Keratinocyte (primary cell): ENCODE results near the gene PPP1R3C. TPM values are rescaled to one million over a fixed set of nuclear protein-coding genes. Genes with fewer than 3 reads are reported as not detected.

Source experiments
- DNase-seq: peaks from one replicate; pipeline ENCODE4 v3.0.0-alpha.2; 2011; ENCODE audit warnings: low read depth, missing footprints, low spot score
- FAIRE-seq: peaks from 2 replicates; lab custom pipeline; 2011; peaks lifted over from hg19 to GRCh38; lab: Jason Lieb, UNC
- H2AFZ ChIP-seq: 2 replicates; pipeline ENCODE4 v1.6.0; 2012; ENCODE audit warnings: low read length, control low read depth, inconsistent platforms; ENCODE audit not compliant: control insufficient read depth
- H3K27ac ChIP-seq: 2 replicates; pipeline ENCODE4 v1.5.1; 2011; ENCODE audit warnings: low read length; ENCODE audit not compliant: control insufficient read depth, insufficient read depth
- H3K27me3 ChIP-seq: 3 replicates; pipeline ENCODE4 v1.6.0; 2011; ENCODE audit warnings: low read length; ENCODE audit not compliant: control insufficient read depth, insufficient read depth; ENCODE audit errors: extremely low read depth
- H3K36me3 ChIP-seq, 2 experiments: 2 replicates in 1 of 2; 3 replicates in 1 of 2; pipeline ENCODE4 v1.5.1; 2011; ENCODE audit warnings: low read length in 2 of 2, mild to moderate bottlenecking in 1 of 2; ENCODE audit not compliant: control insufficient read depth in 2 of 2, insufficient read depth in 2 of 2; ENCODE audit errors: extremely low read depth in 1 of 2
- H3K4me1 ChIP-seq: 3 replicates; pipeline ENCODE4 v1.5.1; 2011; ENCODE audit warnings: low read length; ENCODE audit not compliant: control insufficient read depth, insufficient read depth; ENCODE audit errors: extremely low read depth
- H3K4me2 ChIP-seq: 3 replicates; pipeline ENCODE4 v1.6.0; 2011; ENCODE audit warnings: low read depth, low read length; ENCODE audit not compliant: control insufficient read depth, insufficient read depth; ENCODE audit errors: extremely low read depth
- H3K4me3 ChIP-seq, 3 experiments: fragments of 200-600 bp in 1 of 3; sonication (generic) in 1 of 3; 2 replicates in 2 of 3; 3 replicates in 1 of 3; pipeline ENCODE4 v1.5.1; 2011 to 2016; ENCODE audit warnings: low read length in 3 of 3, mild to moderate bottlenecking in 3 of 3, control low read depth in 2 of 3, inconsistent platforms in 1 of 3, low read depth in 1 of 3, mixed read lengths in 1 of 3, mixed run types in 1 of 3, moderate library complexity in 1 of 3; ENCODE audit not compliant: control insufficient read depth in 2 of 3, insufficient read depth in 2 of 3; ENCODE audit errors: extremely low read depth in 1 of 3
- H3K79me2 ChIP-seq: 2 replicates; pipeline ENCODE4 v1.6.0; 2012; ENCODE audit warnings: low read length; ENCODE audit not compliant: control insufficient read depth, insufficient read depth
- H3K9ac ChIP-seq: 3 replicates; pipeline ENCODE4 v1.6.0; 2011; ENCODE audit warnings: low read length; ENCODE audit not compliant: control insufficient read depth, insufficient read depth; ENCODE audit errors: extremely low read depth
- H3K9me1 ChIP-seq: 3 replicates; pipeline ENCODE4 v1.6.0; 2011; ENCODE audit warnings: low read length; ENCODE audit not compliant: control insufficient read depth, insufficient read depth; ENCODE audit errors: extremely low read depth
- H3K9me3 ChIP-seq: 2 replicates; pipeline ENCODE4 v1.5.1; 2012; ENCODE audit warnings: low read depth, low read length; ENCODE audit not compliant: control insufficient read depth
- H4K20me1 ChIP-seq: 3 replicates; pipeline ENCODE4 v1.6.0; 2011; ENCODE audit warnings: low read length; ENCODE audit not compliant: control insufficient read depth, insufficient read depth; ENCODE audit errors: extremely low read depth
- CTCF ChIP-seq, 3 experiments: IDR thresholded peaks in 1 of 3; conservative IDR thresholded peaks in 1 of 3; optimal IDR thresholded peaks in 1 of 3; 2 replicates in 2 of 3; 3 replicates in 1 of 3; pipeline versions ENCODE3 to v1.5.1; 2011; ENCODE audit warnings: low read length in 3 of 3, mild to moderate bottlenecking in 3 of 3, moderate library complexity in 2 of 3, control low read depth in 1 of 3, inconsistent platforms in 1 of 3; ENCODE audit not compliant: insufficient read depth in 2 of 3; ENCODE audit errors: extremely low read depth in 1 of 3
- EZH2 ChIP-seq: IDR thresholded peaks from one replicate; pipeline ENCODE4 v1.6.1; 2012; ENCODE audit warnings: inconsistent platforms, mild to moderate bottlenecking, low read length, moderate library complexity
- dilution Hi-C: fragments of 300-500 bp; cut with MboI; formaldehyde crosslinking; loops from one replicate; pipeline ENCODE4 v1.7.0; 2020; ENCODE audit warnings: low sequenced_read_pairs; ENCODE audit not compliant: extremely low pct_ligation_motif_present
- polyA plus RNA-seq, 5 experiments: library from polyadenylated mRNA; depleted of rRNA in 3 of 5; stranded (reverse) in 3 of 5; stranded (forward) in 1 of 5; unstranded in 1 of 5; fragments of >200 nt; gene quantifications; 1 replicate in 1 of 5; 2 replicates in 3 of 5; 3 replicates in 1 of 5; pipeline versions ENCODE4 v1.2.1 to v1.2.3, GENCODE V29; 2011 to 2012; ENCODE audit warnings: missing spikeins in 2 of 5, low read depth in 1 of 5, low replicate concordance in 1 of 5

PPP1R3C gene
- polyA plus RNA-seq, 1 donor (not counting 4 experiments of a cell fraction or from before 2014, with no cell fraction given) = 7.3 TPM

GRCh38 chr10:91590904-91591796, 41.7 kb downstream of the PPP1R3C start:
- Histone ChIP-seq H3K36me3 (no peaks in the 10 kb centered on the region), H3K79me2 (no peaks in the 10 kb centered on the region), H3K27me3 (no peaks in the 10 kb centered on the region), H3K4me2 (no peak overlapping the region), H3K27ac (no peak overlapping the region), H3K9me1 (no peaks in the 10 kb centered on the region), H2AFZ (no peak overlapping the region), H3K9ac (no peak overlapping the region), H4K20me1 (no peaks in the 10 kb centered on the region), H3K4me1 (peaks cover 35% of the 10 kb centered on the region), H3K4me3 (no peak overlapping the region), H3K9me3 (no peaks in the 10 kb centered on the region)
- FAIRE-seq = no peak
- TF ChIP-seq EZH2 (no peak), CTCF (optimal IDR thresholded peaks at IDR 0.05 in 1 of 3, IDR thresholded peaks at IDR 0.05 in 1 of 3, conservative IDR thresholded peaks at IDR 0.05 in 1 of 3; ENCODE audit: extremely low read depth in 1 of 3, insufficient read depth in 2 of 3, low read length in 3 of 3) (no peak)
- DNase-seq = no peak
- dilution Hi-C loops = no loop called here

- TF ChIP-seq CTCF (optimal IDR thresholded peaks at IDR 0.05 in 1 of 3, IDR thresholded peaks at IDR 0.05 in 1 of 3, conservative IDR thresholded peaks at IDR 0.05 in 1 of 3; ENCODE audit: extremely low read depth in 1 of 3, insufficient read depth in 2 of 3, low read length in 3 of 3) = no peak
- TF ChIP-seq EZH2 = no peak
- Histone ChIP-seq H3K4me2 (no peak overlapping the region), H3K9ac (no peak overlapping the region), H3K4me3 (no peak overlapping the region), H4K20me1 (no peaks in the 10 kb centered on the region), H3K79me2 (no peaks in the 10 kb centered on the region), H3K27me3 (no peaks in the 10 kb centered on the region), H3K36me3 (no peaks in the 10 kb centered on the region), H3K9me1 (no peaks in the 10 kb centered on the region), H3K4me1 (peaks cover 32% of the 10 kb centered on the region), H3K9me3 (no peaks in the 10 kb centered on the region), H3K27ac (no peak overlapping the region), H2AFZ (no peak overlapping the region)
- no peak for DNase-seq
- no peak for FAIRE-seq
- dilution Hi-C loops = no loop called here
Observed at GRCh38 chr10:91590142-91590903, 42.5 kb downstream of the PPP1R3C start.
